OCI-LY7 (cell line): ENCODE data around the gene ZNF358.

Experiments
- CTCF ChIP-seq: fragments of 200-600 bp; sonication (generic); conservative IDR thresholded peaks from 2 replicates; pipeline ENCODE4 v1.5.1; 2014; ENCODE audit warnings: mild to moderate bottlenecking, antibody characterized with exemption, low read length, moderate library complexity, mixed read lengths
- EZH2phosphoT487 ChIP-seq: fragments of 200-600 bp; sonication (generic); IDR thresholded peaks from 2 replicates; pipeline ENCODE4 v1.6.1; 2018; ENCODE audit warnings: low read depth, borderline replicate concordance, mild to moderate bottlenecking, mixed run types, antibody characterized with exemption, low read length, moderate library complexity, mixed read lengths

- no peak for TF ChIP-seq CTCF
- no peak for TF ChIP-seq EZH2phosphoT487
Measured at GRCh38 chr19:7504684-7505083, 11.2 kb upstream of the ZNF358 start.
